Activated effector memory CD4-positive, alpha-beta T cell treated with anti-CD3 and anti-CD28 coated beads, Interleukin-2, amount 50 U/mL, for 16 hours (primary cell): Measurements from ENCODE around the gene SOX5.
"Not testable (repeated sequence)": the region's sequence is repeated elsewhere in the genome, so short reads cannot be mapped to it uniquely, and the experiment has no call there.

Experiments used
- DNase-seq: peaks from one replicate; pipeline ENCODE4 v3.0.0-alpha.2; 2020

SOX5 gene

GRCh38 chr12:23830210-23830609 lies 119.3 kb downstream of the SOX5 start:
- DNase-seq: no peak

- DNase-seq: no peak
These were observed 122.1 kb downstream of the SOX5 start for GRCh38 chr12:23827353-23827752.

GRCh38 chr12:23825124-23825523 lies 124.3 kb downstream of the SOX5 start:
- peak; percentile 36 for DNase-seq

GRCh38 chr12:23824358-23824757 lies 125.1 kb downstream of the SOX5 start:
- DNase-seq: no peak

- not testable (repeated sequence) for DNase-seq
These were observed 126.6 kb downstream of the SOX5 start for GRCh38 chr12:23822883-23823282.

GRCh38 chr12:23817345-23817744 lies 132.1 kb downstream of the SOX5 start:
- no peak for DNase-seq

GRCh38 chr12:23816394-23816851 lies 133.0 kb downstream of the SOX5 start:
- DNase-seq: no peak

GRCh38 chr12:23815810-23816209 lies 133.7 kb downstream of the SOX5 start:
- DNase-seq: no peak

GRCh38 chr12:23813206-23813605 lies 136.3 kb downstream of the SOX5 start:
- DNase-seq: no peak

GRCh38 chr12:23810329-23810902 lies 139.1 kb downstream of the SOX5 start:
- DNase-seq: no peak

GRCh38 chr12:23803540-23803939 lies 145.9 kb downstream of the SOX5 start:
- no peak for DNase-seq

GRCh38 chr12:23795494-23795893 lies 154.0 kb downstream of the SOX5 start:
- no peak for DNase-seq

- no peak for DNase-seq
These were observed 168.4 kb downstream of the SOX5 start for GRCh38 chr12:23781118-23781517.

GRCh38 chr12:23775208-23775607 lies 174.3 kb downstream of the SOX5 start:
- DNase-seq: no peak

GRCh38 chr12:23771240-23771949 lies 178.1 kb downstream of the SOX5 start:
- no peak for DNase-seq

- no peak for DNase-seq
These were observed 179.1 kb downstream of the SOX5 start for GRCh38 chr12:23770202-23770938.

GRCh38 chr12:23767834-23768233 lies 181.6 kb downstream of the SOX5 start:
- no peak for DNase-seq

- no peak for DNase-seq
These were observed 185.7 kb downstream of the SOX5 start for GRCh38 chr12:23763724-23764123.

- DNase-seq: no peak
These were observed 189.0 kb downstream of the SOX5 start for GRCh38 chr12:23760495-23760894.

- no peak for DNase-seq
These were observed 190.9 kb downstream of the SOX5 start for GRCh38 chr12:23758608-23759007.

- no peak for DNase-seq
These were observed 191.9 kb downstream of the SOX5 start for GRCh38 chr12:23757541-23757962.

GRCh38 chr12:23756416-23756815 lies 193.1 kb downstream of the SOX5 start:
- DNase-seq: no peak

- DNase-seq: no peak
These were observed 195.7 kb downstream of the SOX5 start for GRCh38 chr12:23753628-23754365.
